Thymus (tissue), 11 donors: ENCODE measurements around the gene CSF2. TPM values are rescaled to one million over a fixed set of nuclear protein-coding genes. Genes with fewer than 3 reads are reported as not detected.

Experiments used
- DNase-seq, 9 donors: peaks; one replicate each; pipeline ENCODE4 v3.0.0-alpha.2; 2013; ENCODE audit warnings: low spot score in 9 of 9, low read depth in 6 of 9, missing footprints in 1 of 9
- H3K27ac ChIP-seq, 2 donors: one replicate each; pipeline ENCODE4 v1.5.1; 2013; ENCODE audit warnings: control low read depth in 1 of 2, low read depth in 1 of 2, low read length in 1 of 2, mild to moderate bottlenecking in 1 of 2, moderate library complexity in 1 of 2
- H3K27me3 ChIP-seq, 2 donors: one replicate each; pipeline ENCODE4 v1.5.1; 2013; ENCODE audit warnings: low read length in 1 of 2; ENCODE audit not compliant: control insufficient read depth in 2 of 2, insufficient read depth in 1 of 2
- H3K36me3 ChIP-seq, 2 donors: one replicate each; pipeline ENCODE4 v1.5.1; 2013; ENCODE audit warnings: low read length in 1 of 2, mild to moderate bottlenecking in 1 of 2, moderate library complexity in 1 of 2; ENCODE audit not compliant: control insufficient read depth in 2 of 2, insufficient read depth in 2 of 2
- H3K4me1 ChIP-seq, 2 donors: one replicate each; pipeline ENCODE4 v1.5.1; 2013; ENCODE audit warnings: low read length in 2 of 2; ENCODE audit not compliant: control insufficient read depth in 2 of 2, insufficient read depth in 2 of 2
- H3K4me3 ChIP-seq, 2 donors: one replicate each; pipeline ENCODE4 v1.5.1; 2013; ENCODE audit warnings: low read length in 2 of 2, control low read depth in 1 of 2, mild to moderate bottlenecking in 1 of 2
- H3K9me3 ChIP-seq, 2 donors: one replicate each; pipeline ENCODE4 v1.5.1; 2013; ENCODE audit warnings: low read length in 1 of 2, mild to moderate bottlenecking in 1 of 2; ENCODE audit not compliant: control insufficient read depth in 2 of 2, insufficient read depth in 1 of 2
- WGBS: extraction: QIAGEN DNeasy Blood & Tissue Kit; methylation state at CpG from one replicate; pipeline ENCODE4 v1.1.7; 2013; 5-methylcytosine and 5-hydroxymethylcytosine counted together
- polyA plus RNA-seq: library from polyadenylated mRNA; stranded (reverse); fragments of 200-250 nt; gene quantifications from one replicate; pipeline ENCODE4 v1.2.3, GENCODE V29; 2013
- total RNA-seq: library from RNA; stranded (reverse); fragments of 120-200 nt; gene quantifications from one replicate; pipeline ENCODE4 v1.2.4, GENCODE V29; 2013
- donor health status: healthy.

The CSF2 gene
- total and polyA plus RNA-seq, 2 donors: 0.09 to 0.71 TPM

DNA sequence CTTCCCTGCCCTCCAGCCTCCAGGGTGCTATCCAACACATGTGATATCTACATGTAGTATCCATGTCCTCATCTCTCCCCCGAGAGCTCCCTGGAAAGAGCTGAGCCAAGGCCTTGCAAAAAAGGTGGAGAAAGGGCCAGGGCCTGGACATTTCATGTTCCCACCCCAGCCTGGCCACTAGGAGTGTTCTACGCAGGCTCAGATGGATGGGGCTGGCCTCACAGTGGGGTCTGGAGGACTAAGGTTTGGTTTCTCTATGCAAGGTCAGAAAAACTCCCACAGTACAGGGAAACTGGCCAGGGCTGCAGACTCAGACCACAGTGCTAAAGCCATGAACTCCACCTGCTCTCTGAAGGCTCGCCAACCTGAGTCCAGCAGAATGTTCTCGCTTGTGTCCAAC, 1.5 kb upstream of the CSF2 start:
- DNase-seq: no peak
- Histone ChIP-seq H3K4me3 (no peak overlapping the region), H3K4me1 (no peaks in the 10 kb centered on the region), H3K27ac (no peak overlapping the region), H3K36me3 (no peaks in the 10 kb centered on the region), H3K27me3 (no peaks in the 10 kb centered on the region), H3K9me3 (no peaks in the 10 kb centered on the region)
- 96% methylated on average over 4 of the region's 4 CpGs for WGBS

DNA sequence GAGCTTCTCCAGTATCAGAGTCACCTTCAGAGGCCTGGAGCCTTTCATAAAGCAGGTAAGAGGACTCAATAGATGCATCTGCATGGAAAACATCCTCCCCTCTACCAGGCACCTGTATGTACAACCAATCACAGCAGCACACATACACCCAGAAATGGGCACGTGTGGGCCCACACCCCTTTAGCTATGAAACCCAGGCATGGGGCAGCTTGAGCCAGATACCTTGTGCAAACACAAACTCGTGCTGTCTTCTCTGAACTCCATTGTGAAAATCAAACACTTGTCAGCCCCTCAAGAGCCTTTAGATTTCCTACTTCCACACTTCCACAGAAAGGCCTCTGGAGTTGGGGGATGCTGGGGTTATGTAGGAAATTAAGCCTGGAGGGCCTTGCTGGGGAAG, 1.1 kb upstream of the CSF2 start:
- H3K9me3 ChIP-seq: no peaks in the 10 kb centered on the region
- no peaks in the 10 kb centered on the region for H3K4me1 ChIP-seq
- H3K27ac ChIP-seq: no peak overlapping the region
- H3K27me3 ChIP-seq: no peaks in the 10 kb centered on the region
- no peaks in the 10 kb centered on the region for H3K36me3 ChIP-seq
- no peak for DNase-seq
- no peak overlapping the region for H3K4me3 ChIP-seq
- 91% methylated on average over 2 of the region's 2 CpGs for WGBS

DNA sequence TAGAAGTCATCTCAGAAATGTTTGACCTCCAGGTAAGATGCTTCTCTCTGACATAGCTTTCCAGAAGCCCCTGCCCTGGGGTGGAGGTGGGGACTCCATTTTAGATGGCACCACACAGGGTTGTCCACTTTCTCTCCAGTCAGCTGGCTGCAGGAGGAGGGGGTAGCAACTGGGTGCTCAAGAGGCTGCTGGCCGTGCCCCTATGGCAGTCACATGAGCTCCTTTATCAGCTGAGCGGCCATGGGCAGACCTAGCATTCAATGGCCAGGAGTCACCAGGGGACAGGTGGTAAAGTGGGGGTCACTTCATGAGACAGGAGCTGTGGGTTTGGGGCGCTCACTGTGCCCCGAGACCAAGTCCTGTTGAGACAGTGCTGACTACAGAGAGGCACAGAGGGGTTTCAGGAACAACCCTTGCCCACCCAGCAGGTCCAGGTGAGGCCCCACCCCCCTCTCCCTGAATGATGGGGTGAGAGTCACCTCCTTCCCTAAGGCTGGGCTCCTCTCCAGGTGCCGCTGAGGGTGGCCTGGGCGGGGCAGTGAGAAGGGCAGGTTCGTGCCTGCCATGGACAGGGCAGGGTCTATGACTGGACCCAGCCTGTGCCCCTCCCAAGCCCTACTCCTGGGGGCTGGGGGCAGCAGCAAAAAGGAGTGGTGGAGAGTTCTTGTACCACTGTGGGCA, 642 bp downstream of the CSF2 start:
- WGBS: 94% methylated on average over 7 of the region's 7 CpGs
- no peak for DNase-seq
- no peaks in the 10 kb centered on the region for H3K27me3 ChIP-seq
- H3K4me3 ChIP-seq: no peak overlapping the region
- no peaks in the 10 kb centered on the region for H3K36me3 ChIP-seq
- no peaks in the 10 kb centered on the region for H3K9me3 ChIP-seq
- no peak overlapping the region for H3K27ac ChIP-seq
- H3K4me1 ChIP-seq: no peaks in the 10 kb centered on the region

GRCh38 chr5:132074772-132075718, 1.5 kb downstream of the CSF2 start:
- H3K9me3 ChIP-seq: no peaks in the 10 kb centered on the region
- 91% methylated on average over 16 of the region's 16 CpGs for WGBS
- H3K4me3 ChIP-seq: no peak overlapping the region
- no peaks in the 10 kb centered on the region for H3K27me3 ChIP-seq
- no peak overlapping the region for H3K27ac ChIP-seq
- no peak for DNase-seq
- H3K4me1 ChIP-seq: no peaks in the 10 kb centered on the region
- no peaks in the 10 kb centered on the region for H3K36me3 ChIP-seq

DNA sequence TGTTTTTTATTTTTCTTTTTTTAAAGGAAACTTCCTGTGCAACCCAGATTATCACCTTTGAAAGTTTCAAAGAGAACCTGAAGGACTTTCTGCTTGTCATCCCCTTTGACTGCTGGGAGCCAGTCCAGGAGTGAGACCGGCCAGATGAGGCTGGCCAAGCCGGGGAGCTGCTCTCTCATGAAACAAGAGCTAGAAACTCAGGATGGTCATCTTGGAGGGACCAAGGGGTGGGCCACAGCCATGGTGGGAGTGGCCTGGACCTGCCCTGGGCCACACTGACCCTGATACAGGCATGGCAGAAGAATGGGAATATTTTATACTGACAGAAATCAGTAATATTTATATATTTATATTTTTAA, 2.1 kb downstream of the CSF2 start:
- Histone ChIP-seq H3K4me1 (no peaks in the 10 kb centered on the region), H3K27ac (no peak overlapping the region), H3K4me3 (no peak overlapping the region), H3K27me3 (no peaks in the 10 kb centered on the region), H3K9me3 (no peaks in the 10 kb centered on the region), H3K36me3 (no peaks in the 10 kb centered on the region)
- WGBS: 97% methylated on average over 2 of the region's 2 CpGs
- DNase-seq: no peak

DNA sequence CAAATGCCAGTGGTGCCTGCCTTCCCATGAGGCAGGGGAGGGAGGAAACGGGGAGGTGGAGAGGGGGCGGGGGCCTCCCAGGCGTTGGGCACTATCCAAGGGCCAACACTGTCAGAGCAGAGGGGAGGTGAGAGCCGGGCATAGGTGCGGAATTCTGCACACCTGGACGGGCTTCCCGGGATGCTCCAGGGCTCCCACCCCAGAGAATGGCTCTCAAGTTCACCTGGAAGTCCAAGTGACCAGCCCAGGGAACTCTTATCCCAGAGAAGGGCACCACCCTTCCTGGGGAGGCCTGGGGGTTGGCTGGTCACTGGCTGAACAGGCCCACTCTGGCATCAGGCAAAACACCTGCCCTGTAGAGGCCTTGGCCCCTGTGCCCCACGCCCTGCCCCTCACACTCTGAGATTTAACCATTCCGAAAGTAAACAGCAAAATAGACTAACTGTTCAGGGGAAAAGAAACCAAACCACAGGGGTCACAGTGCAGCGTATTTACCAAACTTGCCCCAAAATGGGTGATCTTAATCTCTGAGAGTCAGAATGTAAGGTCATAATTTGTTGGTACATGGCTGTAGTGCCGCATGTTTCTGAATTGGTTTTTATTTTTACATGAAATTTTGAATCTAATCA, 2.7 kb downstream of the CSF2 start:
- DNase-seq: no peak
- H3K27me3 ChIP-seq: no peaks in the 10 kb centered on the region
- no peak overlapping the region for H3K27ac ChIP-seq
- H3K36me3 ChIP-seq: no peaks in the 10 kb centered on the region
- 94% methylated on average over 11 of the region's 11 CpGs for WGBS
- no peaks in the 10 kb centered on the region for H3K9me3 ChIP-seq
- H3K4me1 ChIP-seq: no peaks in the 10 kb centered on the region
- H3K4me3 ChIP-seq: no peak overlapping the region

- no peak for DNase-seq
- Histone ChIP-seq H3K9me3 (no peaks in the 10 kb centered on the region), H3K4me1 (no peaks in the 10 kb centered on the region), H3K4me3 (no peak overlapping the region), H3K36me3 (no peaks in the 10 kb centered on the region), H3K27me3 (no peaks in the 10 kb centered on the region), H3K27ac (no peak overlapping the region)
- 81% methylated on average over 8 of the region's 8 CpGs for WGBS
These were observed 3.4 kb downstream of the CSF2 start for GRCh38 chr5:132076983-132077382.

DNA sequence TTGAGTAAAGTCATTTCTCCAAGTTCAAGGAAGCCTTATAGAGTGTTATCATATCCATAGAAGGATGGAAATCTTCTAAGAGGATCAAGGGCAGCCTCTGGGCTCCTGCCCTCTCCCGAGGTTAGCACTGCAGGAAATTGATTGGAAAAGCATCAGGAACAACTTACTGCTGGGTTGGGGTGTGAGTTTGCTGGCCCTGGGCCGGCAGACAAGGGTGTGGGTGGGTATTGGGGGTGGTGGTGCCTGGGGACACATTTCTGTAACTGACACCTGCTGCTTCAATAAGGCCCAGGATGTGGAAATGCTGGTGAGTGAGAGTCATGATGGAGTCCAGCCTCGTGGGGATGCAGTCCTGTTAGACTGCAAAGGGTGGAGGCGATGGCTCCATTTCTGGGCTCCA, 5.5 kb downstream of the CSF2 start:
- H3K4me1 ChIP-seq: peaks cover 0 to 5% of the 10 kb centered on the region in 2 donors

DNA sequence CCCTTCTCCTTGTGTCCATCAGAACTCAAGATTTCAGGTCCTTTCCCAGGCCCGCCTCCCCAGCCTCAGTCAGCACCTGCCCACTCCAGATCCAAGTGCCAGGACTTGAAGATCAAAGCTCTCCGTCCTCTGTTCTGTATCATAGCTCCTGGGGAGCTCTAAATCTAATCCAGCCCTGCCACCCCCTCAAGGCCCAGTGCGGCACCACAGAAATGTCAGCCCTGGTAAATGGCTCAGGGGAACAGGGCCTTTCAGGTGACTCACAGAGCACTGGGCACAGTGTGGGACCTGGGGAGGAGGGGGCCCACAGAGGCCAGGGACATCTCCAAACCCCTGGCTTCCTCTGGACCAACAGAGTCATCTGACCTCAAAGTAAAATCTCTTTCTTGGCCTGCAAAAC, 6.0 kb downstream of the CSF2 start:
- H3K36me3 ChIP-seq: no peaks in the 10 kb centered on the region
- 97% methylated on average over 3 of the region's 3 CpGs for WGBS
- peaks cover 0 to 5% of the 10 kb centered on the region in 2 donors for H3K4me1 ChIP-seq
- H3K4me3 ChIP-seq: no peak overlapping the region
- no peak overlapping the region for H3K27ac ChIP-seq
- no peaks in the 10 kb centered on the region for H3K9me3 ChIP-seq
- no peak for DNase-seq
- H3K27me3 ChIP-seq: no peaks in the 10 kb centered on the region

More for the DNA sequence above, 5.5 kb downstream of the CSF2 start:
- no peak for DNase-seq
- Histone ChIP-seq H3K27me3 (no peaks in the 10 kb centered on the region), H3K9me3 (no peaks in the 10 kb centered on the region), H3K4me3 (no peak overlapping the region), H3K36me3 (no peaks in the 10 kb centered on the region), H3K27ac (no peak overlapping the region)
- 93% methylated on average over 4 of the region's 4 CpGs for WGBS
